AG09319 (cell line): Measurements from ENCODE around the gene DISC1.

Experiments used
- DNase-seq: peaks from one replicate; pipeline ENCODE4 v3.0.0-alpha.2; 2010; ENCODE audit warnings: low read depth; ENCODE audit errors: extremely low read depth
- CTCF ChIP-seq: IDR thresholded peaks from 2 replicates; pipeline ENCODE4 v1.5.1; 2011; ENCODE audit warnings: low read depth, mild to moderate bottlenecking, inconsistent platforms, low read length, moderate library complexity

DISC1 gene

GRCh38 chr1:231660198-231660597 lies 33.6 kb downstream of the DISC1 start:
- no peak for TF ChIP-seq CTCF
- DNase-seq, result no peak

- TF ChIP-seq CTCF, result no peak
- DNase-seq, result no peak
Measured at GRCh38 chr1:231663211-231663792, 36.7 kb downstream of the DISC1 start.

GRCh38 chr1:231665101-231665500 lies 38.5 kb downstream of the DISC1 start:
- no peak for DNase-seq
- TF ChIP-seq CTCF, result no peak

GRCh38 chr1:231665726-231666125 lies 39.1 kb downstream of the DISC1 start:
- no peak for TF ChIP-seq CTCF
- DNase-seq, result no peak

GRCh38 chr1:231666220-231666936 lies 39.8 kb downstream of the DISC1 start:
- no peak for DNase-seq
- no peak for TF ChIP-seq CTCF

- DNase-seq, result no peak
- no peak for TF ChIP-seq CTCF
Measured at GRCh38 chr1:231666937-231667608, 40.5 kb downstream of the DISC1 start.

GRCh38 chr1:231667896-231668506 lies 41.4 kb downstream of the DISC1 start:
- no peak for DNase-seq
- no peak for TF ChIP-seq CTCF
